ENCODE data around the gene KLK11. TPM values are rescaled to one million over a fixed set of nuclear protein-coding genes. Genes with fewer than 3 reads are reported as not detected.

Gene KLK11
- total and polyA plus RNA-seq, 2 of the 8 experiments (the other 6 are each of a cell fraction or from before 2014, with no cell fraction given), result 0.45 TPM; not detected in 1

DNA sequence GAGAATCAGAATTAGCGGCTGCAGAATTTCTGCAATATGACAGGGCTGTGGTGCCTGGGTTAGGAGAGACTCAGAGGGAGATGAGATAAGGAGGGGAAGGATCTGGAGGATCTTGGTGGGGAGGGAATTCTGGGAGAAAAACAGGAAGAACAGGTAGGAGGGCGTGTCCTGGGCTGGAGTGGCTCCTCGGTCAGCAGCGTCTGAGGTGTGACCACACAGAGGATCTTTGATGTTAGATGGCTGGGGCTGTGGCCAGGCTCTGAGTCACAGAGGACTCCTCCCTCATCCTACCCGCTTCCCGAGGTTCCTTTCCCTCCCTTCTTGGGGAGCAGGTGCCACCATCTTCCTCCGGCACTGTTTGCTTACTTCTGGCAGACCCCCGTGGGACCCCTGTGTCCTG, 50.6 kb downstream of the KLK11 start (continued):
- TF ChIP-seq CHD7 (IDR thresholded peaks at IDR 0.05; ENCODE audit: insufficient replicate concordance, low read length) (no peak), SIX5 (IDR thresholded peaks at IDR 0.05; ENCODE audit: low read depth, low read length) (no peak), FOSL1 (IDR thresholded peaks at IDR 0.05; ENCODE audit: insufficient read depth, low read depth, low read length) (no peak), TEAD4 (IDR thresholded peaks at IDR 0.05; ENCODE audit: low read depth, low read length) (no peak), GTF2F1 (IDR thresholded peaks at IDR 0.05; ENCODE audit: borderline replicate concordance, low read depth, low read length) (no peak), NANOG (IDR thresholded peaks at IDR 0.05; ENCODE audit: insufficient read depth, low read depth, low read length, poor library complexity, severe bottlenecking) (no peak), SUZ12 (IDR thresholded peaks at IDR 0.05; ENCODE audit: low read length) (no peak), KDM1A (IDR thresholded peaks at IDR 0.05; ENCODE audit: borderline replicate concordance, low read length) (no peak)
- TF ChIP-seq, protein P1, sequence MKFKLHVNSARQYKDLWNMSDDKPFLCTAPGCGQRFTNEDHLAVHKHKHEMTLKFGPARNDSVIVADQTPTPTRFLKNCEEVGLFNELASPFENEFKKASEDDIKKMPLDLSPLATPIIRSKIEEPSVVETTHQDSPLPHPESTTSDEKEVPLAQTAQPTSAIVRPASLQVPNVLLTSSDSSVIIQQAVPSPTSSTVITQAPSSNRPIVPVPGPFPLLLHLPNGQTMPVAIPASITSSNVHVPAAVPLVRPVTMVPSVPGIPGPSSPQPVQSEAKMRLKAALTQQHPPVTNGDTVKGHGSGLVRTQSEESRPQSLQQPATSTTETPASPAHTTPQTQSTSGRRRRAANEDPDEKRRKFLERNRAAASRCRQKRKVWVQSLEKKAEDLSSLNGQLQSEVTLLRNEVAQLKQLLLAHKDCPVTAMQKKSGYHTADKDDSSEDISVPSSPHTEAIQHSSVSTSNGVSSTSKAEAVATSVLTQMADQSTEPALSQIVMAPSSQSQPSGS (IDR thresholded peaks at IDR 0.05; ENCODE audit: low read length), result no peak
- TF ChIP-seq, protein P2, sequence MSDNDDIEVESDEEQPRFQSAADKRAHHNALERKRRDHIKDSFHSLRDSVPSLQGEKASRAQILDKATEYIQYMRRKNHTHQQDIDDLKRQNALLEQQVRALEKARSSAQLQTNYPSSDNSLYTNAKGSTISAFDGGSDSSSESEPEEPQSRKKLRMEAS (IDR thresholded peaks at IDR 0.05), result no peak

Measured in H1 (cell line).